Activated CD4-positive, CD25-positive, alpha-beta regulatory T cell treated with anti-CD3 and anti-CD28 coated beads, Interleukin-2, amount 50 U/mL, for 72 hours (primary cell): Measurements from ENCODE around the gene SLC25A41.

Experiments used
- DNase-seq: peaks from one replicate; pipeline ENCODE4 v3.0.0; 2021

Gene SLC25A41

DNA sequence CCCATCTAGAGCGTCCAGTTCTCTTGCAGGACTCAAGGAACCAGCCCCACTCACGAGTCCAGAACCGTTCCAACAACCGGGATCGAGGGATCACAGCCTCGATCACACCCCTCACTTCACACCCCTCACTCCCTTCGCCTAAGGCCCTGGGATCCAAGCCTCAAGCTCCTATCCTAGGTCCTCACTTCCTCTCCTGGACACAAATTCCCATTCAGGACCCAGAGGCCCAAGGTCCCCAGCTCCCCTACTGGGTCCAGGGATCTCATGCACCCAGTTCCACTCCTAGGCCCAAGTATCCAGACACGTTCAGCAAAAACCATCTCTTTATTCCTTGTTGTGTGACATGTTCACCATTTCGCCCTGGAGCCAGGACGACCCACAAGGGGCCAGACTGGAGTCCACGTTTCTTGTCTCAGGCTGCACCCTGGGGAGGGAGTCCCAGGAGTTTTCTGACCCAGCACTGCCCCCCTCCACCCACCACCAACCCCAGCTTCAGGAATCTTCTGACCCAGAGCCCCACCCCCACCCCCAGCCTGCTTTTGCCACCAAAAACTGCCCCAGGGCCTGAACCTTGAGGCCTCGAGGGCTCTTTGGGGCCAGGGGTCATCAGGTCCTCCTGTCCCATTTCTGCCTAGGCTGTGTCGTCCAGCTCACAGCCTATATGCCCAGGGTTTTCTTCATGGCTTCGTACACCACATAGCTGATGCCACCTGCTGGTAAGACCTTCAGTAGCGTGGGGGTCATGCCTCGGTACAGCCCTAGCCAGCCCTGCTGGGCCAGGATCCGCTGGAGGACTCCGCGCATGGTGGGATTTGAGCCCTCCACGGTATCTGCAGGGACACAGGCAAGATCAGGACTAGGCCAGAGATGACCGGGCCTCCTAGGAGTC lies 7.6 kb downstream of the SLC25A41 start:
- no peak for DNase-seq

- DNase-seq = peak; percentile 98
Observed at GRCh38 chr19:6424939-6425731, 8.4 kb downstream of the SLC25A41 start.

GRCh38 chr19:6424195-6424938 lies 9.2 kb downstream of the SLC25A41 start, which contains the start of gene KHSRP:
TSS of gene KHSRP (minus strand) at chr19:6424811. CDS start at chr19:6424701, 110 bp downstream.
- peak; percentile 50 for DNase-seq

DNA sequence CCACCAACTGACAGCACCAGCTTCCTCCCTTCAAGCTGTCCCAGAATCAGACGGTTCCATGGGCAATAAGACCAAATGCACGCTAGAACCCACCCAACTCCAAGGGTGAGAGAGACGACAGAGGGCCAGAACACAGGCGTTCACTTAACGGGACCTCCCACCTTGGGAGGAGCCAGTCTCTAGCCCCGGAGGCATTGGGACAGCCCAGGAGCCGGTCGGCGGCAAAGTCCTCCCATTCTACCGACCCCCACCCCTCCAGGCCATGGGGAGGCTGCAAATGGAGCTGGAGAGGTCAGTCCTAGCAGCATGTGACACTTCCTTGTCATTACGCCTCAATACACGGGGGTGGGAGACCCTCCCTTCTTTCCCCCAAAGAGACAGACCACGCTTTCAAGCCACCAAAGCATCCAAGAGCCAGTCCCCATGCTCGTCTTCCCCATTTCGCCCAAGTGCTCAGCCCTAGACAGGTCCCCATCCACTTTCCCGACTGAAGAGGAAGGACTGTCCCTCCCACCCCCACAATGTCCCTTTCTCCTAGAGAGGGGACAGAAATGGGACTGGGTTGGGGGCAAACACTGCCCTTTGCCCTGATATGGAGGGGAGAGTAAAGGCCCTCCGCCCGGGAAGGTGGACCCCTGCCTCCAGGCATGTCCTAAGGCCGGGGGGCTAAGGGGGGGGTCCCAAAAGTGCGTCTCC lies 9.9 kb downstream of the SLC25A41 start:
- DNase-seq = peak; percentile 43

- DNase-seq = no peak
Observed at GRCh38 chr19:6421075-6422014, 12.2 kb downstream of the SLC25A41 start.

DNA sequence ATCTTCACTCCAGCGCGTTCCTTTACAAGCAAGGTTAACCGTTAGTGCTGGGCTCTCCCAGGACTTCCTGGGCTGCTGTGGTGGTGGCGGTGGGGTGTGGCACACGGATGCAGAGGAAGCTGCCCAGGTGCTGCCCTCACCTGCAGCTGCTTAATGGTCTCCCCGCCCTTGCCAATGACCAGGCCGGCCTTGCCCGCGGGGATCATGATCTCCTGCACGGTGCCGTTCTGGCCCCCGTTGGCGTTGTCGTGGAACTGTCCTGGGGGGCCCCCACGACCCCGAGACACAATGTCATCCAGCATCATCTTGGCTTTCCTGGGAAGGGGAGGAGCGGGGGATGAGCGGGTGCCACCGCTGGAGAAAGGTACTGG lies 15.0 kb downstream of the SLC25A41 start:
- no peak for DNase-seq

- no peak for DNase-seq
Observed at GRCh38 chr19:6417713-6418561, 15.6 kb downstream of the SLC25A41 start.

GRCh38 chr19:6416658-6417405 lies 16.7 kb downstream of the SLC25A41 start:
- DNase-seq = no peak

- DNase-seq = no peak
Observed at GRCh38 chr19:6415591-6416190, 17.9 kb downstream of the SLC25A41 start.

GRCh38 chr19:6414793-6415590 lies 18.6 kb downstream of the SLC25A41 start:
- DNase-seq = no peak

GRCh38 chr19:6413721-6414643 lies 19.6 kb downstream of the SLC25A41 start:
- DNase-seq = no peak

- no peak for DNase-seq
Observed at GRCh38 chr19:6413291-6413690, 20.3 kb downstream of the SLC25A41 start.

- peak; percentile 54 for DNase-seq
Observed at GRCh38 chr19:6412447-6413091, 21.0 kb downstream of the SLC25A41 start.

DNA sequence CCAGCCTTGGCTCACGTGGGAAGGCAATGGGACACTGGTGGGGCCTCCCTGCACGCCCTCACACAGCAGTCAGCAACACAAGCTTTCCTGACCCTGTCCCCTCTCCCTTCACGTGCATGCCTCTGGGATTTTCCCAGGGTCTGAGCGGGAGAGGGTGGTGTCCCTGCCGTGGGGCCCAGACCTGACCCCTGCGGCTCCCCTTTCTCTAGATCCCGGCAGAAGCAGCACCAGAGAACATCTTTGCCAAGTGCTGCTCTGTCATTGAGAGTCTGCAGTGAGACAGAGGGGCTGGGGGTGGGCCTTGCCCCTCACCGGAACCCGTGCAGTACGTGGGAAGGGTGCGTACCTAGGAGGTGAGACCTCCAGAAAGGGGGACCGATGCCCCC lies 21.5 kb downstream of the SLC25A41 start:
- DNase-seq = no peak

DNA sequence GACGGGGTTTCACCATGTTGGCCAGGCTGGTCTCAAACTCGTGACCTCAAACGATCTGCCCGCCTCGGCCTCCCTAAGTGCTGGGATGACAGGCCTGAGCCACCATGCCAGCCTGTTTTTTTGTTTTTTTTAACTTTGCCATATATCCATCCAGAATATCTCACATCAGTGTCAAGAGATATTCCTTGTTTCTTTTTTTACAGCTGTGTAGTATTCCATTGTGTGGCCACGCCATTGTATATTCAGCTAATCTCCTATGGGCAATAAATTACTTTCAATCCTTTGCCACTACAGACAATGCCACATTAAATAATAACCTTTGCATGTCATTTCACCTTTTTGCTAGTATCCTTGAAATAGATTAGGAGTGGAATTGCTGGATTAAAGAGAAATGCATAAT lies 24.2 kb downstream of the SLC25A41 start:
- DNase-seq = no peak

- DNase-seq = no peak
Observed at GRCh38 chr19:6406401-6406800, 27.2 kb downstream of the SLC25A41 start.
